Spleen (tissue), 11 donors: ENCODE measurements around the gene PLG. TPM values are rescaled to one million over a fixed set of nuclear protein-coding genes. Genes with fewer than 3 reads are reported as not detected.
"Not testable (repeated sequence)": the region's sequence is repeated elsewhere in the genome, so short reads cannot be mapped to it uniquely, and the experiment has no call there.

ENCODE experiments used
- DNase-seq: peaks from one replicate; pipeline ENCODE4 v3.0.0-alpha.2; 2020
- H3K27ac ChIP-seq, 8 donors: fragments of 200-600 bp; sonication (generic) in 7 of 8; 1 replicate in 4 of 8; 2 replicates in 4 of 8; pipeline versions ENCODE4 v1.5.0 to v1.8.0; 2016 to 2021; ENCODE audit warnings: inconsistent platforms in 4 of 8, mild to moderate bottlenecking in 4 of 8, moderate library complexity in 1 of 8
- H3K27me3 ChIP-seq, 7 donors: fragments of 200-600 bp; sonication (generic) in 6 of 7; replicated peaks in 1 of 7; 1 replicate in 4 of 7; 2 replicates in 3 of 7; pipeline versions ENCODE4 v1.5.0 to v1.8.0; 2016 to 2021; ENCODE audit warnings: inconsistent platforms in 3 of 7, mild to moderate bottlenecking in 1 of 7
- H3K36me3 ChIP-seq, 6 donors: fragments of 200-600 bp; sonication (generic) in 5 of 6; 1 replicate in 4 of 6; 2 replicates in 2 of 6; pipeline versions ENCODE4 v1.5.0 to v1.8.0; 2016 to 2021; ENCODE audit warnings: inconsistent platforms in 2 of 6
- H3K4me1 ChIP-seq, 6 donors: fragments of 200-600 bp; sonication (generic) in 5 of 6; 1 replicate in 3 of 6; 2 replicates in 3 of 6; pipeline versions ENCODE4 v1.5.0 to v1.8.0; 2016 to 2021; ENCODE audit warnings: inconsistent platforms in 3 of 6
- H3K4me3 ChIP-seq, 8 donors: fragments of 200-600 bp; sonication (generic) in 7 of 8; 1 replicate in 4 of 8; 2 replicates in 4 of 8; pipeline versions ENCODE4 v1.5.0 to v1.8.0; 2016 to 2021; ENCODE audit warnings: inconsistent platforms in 4 of 8, mild to moderate bottlenecking in 4 of 8, moderate library complexity in 2 of 8
- H3K9me3 ChIP-seq, 8 donors: fragments of 200-600 bp; sonication (generic) in 7 of 8; 1 replicate in 4 of 8; 2 replicates in 4 of 8; pipeline versions ENCODE4 v1.5.0 to v1.8.0; 2016 to 2021; ENCODE audit warnings: inconsistent platforms in 4 of 8
- CTCF ChIP-seq, 11 experiments: fragments of 200-600 bp in 7 of 11; fragments of 450-650 bp in 4 of 11; sonication (generic) in 4 of 11; IDR thresholded peaks in 8 of 11; conservative IDR thresholded peaks in 3 of 11; 1 replicate in 7 of 11; 2 replicates in 4 of 11; pipeline versions ENCODE4 v1.4.0 to v1.8.0; 2016 to 2021; ENCODE audit warnings: antibody characterized with exemption in 11 of 11, inconsistent platforms in 4 of 11, mild to moderate bottlenecking in 1 of 11
- POLR2A ChIP-seq, 3 donors: fragments of 450-650 bp; IDR thresholded peaks; one replicate each; pipeline ENCODE4 v1.5.1; 2017; ENCODE audit warnings: antibody characterized with exemption in 3 of 3, mild to moderate bottlenecking in 1 of 3
- POLR2AphosphoS5 ChIP-seq, 3 donors: sonication (generic); formaldehyde crosslinking; IDR thresholded peaks; one replicate each; pipeline ENCODE4 v1.5.1; 2017; ENCODE audit warnings: antibody characterized with exemption in 3 of 3
- WGBS, 5 donors: extraction: QIAGEN DNeasy Blood & Tissue Kit in 3 of 5; methylation state at CpG; one replicate each; pipeline versions ENCODE4 v1.1.5 to v1.1.7; 2013 to 2018; 5-methylcytosine and 5-hydroxymethylcytosine counted together
- intact Hi-C: fragments of 100-400 bp; cut with DNase I; formaldehyde crosslinking; loops from one replicate; pipeline ENCODE4 v1.15.0; 2023; ENCODE audit warnings: low total_unique reads
- polyA plus RNA-seq, 3 donors: library from polyadenylated mRNA; stranded (reverse); fragments of 200-250 nt; gene quantifications; one replicate each; pipeline ENCODE4 v1.2.1, GENCODE V29; 2013
- total RNA-seq, 7 donors: library from RNA; depleted of rRNA in 3 of 7; stranded (reverse); fragments of >200 nt in 3 of 7; fragmentation: NEBNext Ultra II Directional in 4 of 7; extraction: Animal tissue kit (Norgen Biotek cat#: 25700) in 4 of 7; gene quantifications; one replicate each; pipeline versions ENCODE4 v1.1.0 to v1.2.1, GENCODE V29; 2016 to 2021
- donor health status: healthy with polysubstance abuse.
- donor health status: DM: no; HTN: no; CAD: no; lungs with moderate emphysema.
- donor health status: DM: no; HTN: no; CAD: no.
- donor health status: Bipolar disorder and iron deficiency.
- donor health status: healthy.
- donor health status: DM: no; HTN: no; CAD: no.
- donor health status: DM: yes; HTN: yes; CAD: no.

The PLG gene
- total and polyA plus RNA-seq, 10 donors = 0.46 to 0.57 TPM; not detected in 8

GRCh38 chr6:160799801-160800506 is 97.9 kb downstream of the PLG start:
- TF ChIP-seq CTCF (IDR thresholded peaks at IDR 0.05 in 8 of 11, conservative IDR thresholded peaks at IDR 0.05 in 3 of 11) (no peak), POLR2A (IDR thresholded peaks at IDR 0.05) (no peak), POLR2AphosphoS5 (IDR thresholded peaks at IDR 0.05) (no peak)
- H3K27ac ChIP-seq = no peak overlapping the region
- H3K27me3 ChIP-seq = no peaks in the 10 kb centered on the region
- peaks cover 0 to 40% (median 27%) of the 10 kb centered on the region in 8 donors for H3K9me3 ChIP-seq
- no peak for DNase-seq
- intact Hi-C loops = no loop called here
- no peaks in the 10 kb centered on the region for H3K4me1 ChIP-seq
- H3K4me3 ChIP-seq = no peak overlapping the region
- H3K36me3 ChIP-seq = no peaks in the 10 kb centered on the region

- Histone ChIP-seq H3K4me3 (no peak overlapping the region), H3K27me3 (no peaks in the 10 kb centered on the region), H3K27ac (no peak overlapping the region), H3K36me3 (no peaks in the 10 kb centered on the region), H3K4me1 (no peaks in the 10 kb centered on the region), H3K9me3 (peaks cover 0 to 38% (median 26%) of the 10 kb centered on the region in 8 donors)
- DNase-seq = no peak
- WGBS, 5 donors = 65 to 84% (median 82%) methylated on average over 1 of the region's 1 CpG
- intact Hi-C loops = no loop called here
- no peak for TF ChIP-seq CTCF (IDR thresholded peaks at IDR 0.05 in 8 of 11, conservative IDR thresholded peaks at IDR 0.05 in 3 of 11)
- TF ChIP-seq POLR2A (IDR thresholded peaks at IDR 0.05) = no peak
- no peak for TF ChIP-seq POLR2AphosphoS5 (IDR thresholded peaks at IDR 0.05)
These were observed 99.4 kb downstream of the PLG start for GRCh38 chr6:160801418-160801817.

- H3K4me3 ChIP-seq, H3K27me3 ChIP-seq, H3K27ac ChIP-seq, H3K36me3 ChIP-seq, H3K4me1 ChIP-seq, intact Hi-C loops, DNase-seq: not testable (repeated sequence)
- WGBS, 5 donors = 70 to 81% (median 76%) methylated on average over 3 of the region's 3 CpGs
- H3K9me3 ChIP-seq = peaks cover 0 to 32% (median 25%) of the 10 kb centered on the region in 8 donors
These were observed 100.0 kb downstream of the PLG start for GRCh38 chr6:160802049-160802448.

Other genes with a start within 250 kb of the PLG start
- gene LPA, start 38.0 kb upstream of the PLG start, total RNA-seq = not detected
- gene LPA, start 38.0 kb upstream of the PLG start, polyA plus RNA-seq = not detected